AG04449 (cell line): ENCODE data around the gene DPPA4.

Experiments used
- CTCF ChIA-PET: fragments of 350-600 bp; formaldehyde crosslinking; extraction: SDS; loops from one replicate; lab custom pipeline; 2021; ENCODE audit warnings: antibody characterized with exemption; lab: Yijun Ruan, JAX
- POLR2A ChIA-PET: fragments of 400-600, 350-600 bp; formaldehyde crosslinking; extraction: SDS; loops from one replicate; lab custom pipeline; 2020; ENCODE audit warnings: antibody characterized with exemption, inconsistent platforms; lab: Yijun Ruan, JAX
- DNase-seq: peaks from one replicate; pipeline ENCODE4 v3.0.0-alpha.2; 2010; ENCODE audit warnings: low read depth, low spot score
- H3K4me3 ChIP-seq: 2 replicates; pipeline ENCODE4 v1.5.1; 2011; ENCODE audit warnings: low read depth, mild to moderate bottlenecking, control low read depth, low read length
- CTCF ChIP-seq: IDR thresholded peaks from one replicate; pipeline ENCODE4 v1.5.1; 2011; ENCODE audit warnings: mild to moderate bottlenecking, moderate library complexity, low read length, control low read depth, inconsistent platforms; ENCODE audit not compliant: insufficient read depth; ENCODE audit errors: missing control alignments

Gene DPPA4

DNA sequence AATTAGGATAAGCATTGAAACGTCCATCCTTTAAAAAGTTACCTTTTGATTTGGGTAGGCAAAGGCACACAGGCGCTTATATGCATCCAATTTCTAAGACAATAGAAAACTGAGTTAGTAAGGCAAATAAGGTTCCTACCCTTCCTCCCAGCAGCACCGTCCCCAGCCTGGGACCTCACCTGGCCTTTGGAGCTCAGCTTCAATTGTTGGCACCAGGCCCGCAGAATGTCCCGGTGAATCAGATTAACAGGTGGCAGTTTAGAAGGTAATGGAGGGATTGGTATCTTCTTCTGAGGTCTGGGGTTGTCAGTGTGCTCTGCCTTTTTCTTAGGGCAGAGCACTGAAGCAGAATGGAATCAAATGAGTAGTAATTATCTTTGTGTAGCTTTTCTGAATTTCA is 5.7 kb downstream of the DPPA4 start:
- CTCF ChIA-PET = no interaction called here
- H3K4me3 ChIP-seq = no peak overlapping the region
- DNase-seq = no peak
- TF ChIP-seq CTCF = no peak
- POLR2A ChIA-PET = no interaction called here

GRCh38 chr3:109330405-109330804 is 6.9 kb downstream of the DPPA4 start:
- ChIA-PET POLR2A (no interaction called here), CTCF (no interaction called here)
- DNase-seq = no peak
- TF ChIP-seq CTCF = no peak
- H3K4me3 ChIP-seq = no peak overlapping the region

DNA sequence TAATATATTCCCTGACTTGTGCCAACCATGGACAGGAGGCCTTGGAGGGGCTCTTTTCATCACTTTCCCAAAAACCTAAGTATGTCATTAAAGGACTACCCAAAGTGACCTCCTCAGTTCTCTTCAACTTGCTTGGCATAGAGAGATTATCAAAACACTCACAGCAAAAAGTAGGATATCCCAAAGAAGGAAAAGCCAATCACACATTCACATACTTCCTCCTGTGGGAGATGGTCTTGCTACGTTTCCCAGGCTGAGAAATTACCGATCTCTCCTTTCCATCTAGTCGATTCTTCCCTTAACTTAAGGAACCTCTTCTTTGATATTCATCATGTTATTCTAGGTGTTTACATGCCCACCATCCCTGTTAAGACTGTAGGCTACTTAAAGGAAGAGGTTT is 9.1 kb downstream of the DPPA4 start:
- no peak for TF ChIP-seq CTCF
- CTCF ChIA-PET = no interaction called here
- DNase-seq = no peak
- POLR2A ChIA-PET = no interaction called here
- no peak overlapping the region for H3K4me3 ChIP-seq

DNA sequence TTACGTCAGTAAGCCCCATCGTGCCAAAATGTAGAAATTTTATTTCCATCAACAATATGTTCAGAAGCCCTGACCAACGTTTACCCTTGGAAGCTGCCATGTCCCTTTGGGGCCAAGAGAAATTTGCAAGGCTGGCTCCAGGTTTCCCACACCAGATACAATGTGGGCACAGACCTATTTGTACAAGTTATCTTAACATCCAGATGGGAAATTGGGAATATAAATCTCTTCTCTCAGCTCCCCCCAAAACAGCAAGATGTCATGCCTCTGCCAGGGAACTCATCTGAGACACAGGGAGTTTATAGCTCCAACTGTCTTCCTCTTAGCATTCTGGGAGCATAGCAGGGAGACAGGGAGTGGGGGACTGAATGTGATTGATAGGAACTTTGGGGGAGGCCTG is 11.7 kb downstream of the DPPA4 start:
- POLR2A ChIA-PET = no interaction called here
- no peak overlapping the region for H3K4me3 ChIP-seq
- DNase-seq = no peak
- no peak for TF ChIP-seq CTCF
- CTCF ChIA-PET = no interaction called here

DNA sequence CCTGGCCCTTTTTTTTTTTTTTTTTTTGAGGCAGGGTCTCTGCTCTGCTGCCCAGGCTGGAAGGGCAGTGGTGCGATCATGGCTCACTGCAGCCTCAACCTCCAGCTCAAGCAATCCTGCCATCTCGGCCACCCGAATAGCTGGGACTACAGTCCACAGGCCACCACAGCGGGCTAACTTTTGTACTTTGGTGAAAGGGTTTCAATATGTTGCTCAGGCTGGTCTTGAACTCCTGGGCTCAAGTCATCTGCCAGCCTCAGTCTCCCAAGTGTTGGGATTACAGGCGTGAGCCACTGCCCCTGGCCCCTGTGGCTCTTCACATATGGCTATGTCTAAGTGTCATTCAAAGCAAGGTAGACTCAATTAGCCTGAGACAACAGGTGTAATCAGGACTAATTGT is 12.2 kb downstream of the DPPA4 start:
- TF ChIP-seq CTCF = no peak
- CTCF ChIA-PET = no interaction called here
- POLR2A ChIA-PET = no interaction called here
- H3K4me3 ChIP-seq = no peak overlapping the region
- no peak for DNase-seq

DNA sequence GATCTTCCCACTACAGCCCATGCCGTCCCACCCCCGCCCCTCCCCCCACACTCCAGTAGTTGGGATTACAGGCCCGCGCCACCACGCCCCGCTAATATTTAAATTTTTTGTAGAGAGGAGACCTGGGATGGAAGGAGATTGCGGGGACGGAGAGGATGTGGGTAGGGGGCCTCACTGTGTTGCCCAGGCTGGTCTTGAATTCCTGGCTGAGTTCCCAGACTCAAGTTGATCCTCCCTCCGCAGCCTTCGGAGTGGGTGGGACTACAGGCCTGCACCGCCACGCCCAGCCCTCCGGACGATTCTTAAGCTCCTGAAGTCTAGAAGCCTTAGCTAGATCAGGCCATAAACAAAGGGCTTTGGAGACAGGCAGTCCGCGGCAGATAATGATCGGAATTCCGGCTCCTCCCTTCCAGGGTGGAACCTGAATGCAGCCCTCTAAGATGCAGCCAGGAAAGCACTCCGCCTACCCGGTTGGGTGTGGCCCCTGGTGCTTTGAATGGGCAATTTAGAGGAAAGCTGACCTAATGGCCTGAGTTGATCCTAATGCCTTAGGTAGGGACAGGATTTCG is 21.1 kb downstream of the DPPA4 start, which contains the start of gene DPPA2:
Gene DPPA2, minus strand, starts transcription at position 356 of the 569 bp plus-strand sequence. CDS start 1,975 bp downstream, outside the sequence.
- POLR2A ChIA-PET = no interaction called here
- no peak within 1 kb of the TSS for H3K4me3 ChIP-seq
- CTCF ChIA-PET = no interaction called here
- TF ChIP-seq CTCF = no peak
- no peak for DNase-seq
